Measurements from ENCODE around the gene GRIA1.
"Not testable (repeated sequence)": the region's sequence is repeated elsewhere in the genome, so short reads cannot be mapped to it uniquely, and the experiment has no call there.

GRIA1 gene

GRCh38 chr5:153802050-153802821 is 311.8 kb downstream of the GRIA1 start:
- peaks cover 4% of the 10 kb centered on the region for H3K27me3 Mint-ChIP-seq
- no peak overlapping the region for H3K27ac Mint-ChIP-seq
- H3K36me3 Mint-ChIP-seq: no peaks in the 10 kb centered on the region
- no peaks in the 10 kb centered on the region for H3K9me3 Mint-ChIP-seq
- no peak overlapping the region for H3K4me3 Mint-ChIP-seq
- H3K4me1 Mint-ChIP-seq: no peaks in the 10 kb centered on the region

GRCh38 chr5:153807801-153808200 is 317.3 kb downstream of the GRIA1 start:
- Mint-ChIP-seq H3K27ac (no peak overlapping the region), H3K4me1 (no peaks in the 10 kb centered on the region), H3K9me3 (no peaks in the 10 kb centered on the region), H3K27me3 (peaks cover 4% of the 10 kb centered on the region), H3K4me3 (no peak overlapping the region), H3K36me3 (no peaks in the 10 kb centered on the region)

- Mint-ChIP-seq H3K27ac (no peak overlapping the region), H3K36me3 (no peaks in the 10 kb centered on the region), H3K27me3 (peaks cover 1% of the 10 kb centered on the region), H3K4me3 (no peak overlapping the region), H3K9me3 (no peaks in the 10 kb centered on the region), H3K4me1 (no peaks in the 10 kb centered on the region)
Observed at GRCh38 chr5:153809166-153809565, 318.7 kb downstream of the GRIA1 start.

GRCh38 chr5:153813901-153814300 is 323.4 kb downstream of the GRIA1 start:
- Mint-ChIP-seq H3K4me1 (no peaks in the 10 kb centered on the region), H3K27me3 (peaks cover 1% of the 10 kb centered on the region), H3K27ac (no peak overlapping the region), H3K4me3 (no peak overlapping the region), H3K9me3 (no peaks in the 10 kb centered on the region), H3K36me3 (no peaks in the 10 kb centered on the region)

- H3K4me3 Mint-ChIP-seq: no peak overlapping the region
- H3K9me3 Mint-ChIP-seq: no peaks in the 10 kb centered on the region
- peaks cover 1% of the 10 kb centered on the region for H3K27me3 Mint-ChIP-seq
- no peaks in the 10 kb centered on the region for H3K4me1 Mint-ChIP-seq
- no peak overlapping the region for H3K27ac Mint-ChIP-seq
- H3K36me3 Mint-ChIP-seq: no peaks in the 10 kb centered on the region
Observed at GRCh38 chr5:153816870-153817269, 326.4 kb downstream of the GRIA1 start.

DNA sequence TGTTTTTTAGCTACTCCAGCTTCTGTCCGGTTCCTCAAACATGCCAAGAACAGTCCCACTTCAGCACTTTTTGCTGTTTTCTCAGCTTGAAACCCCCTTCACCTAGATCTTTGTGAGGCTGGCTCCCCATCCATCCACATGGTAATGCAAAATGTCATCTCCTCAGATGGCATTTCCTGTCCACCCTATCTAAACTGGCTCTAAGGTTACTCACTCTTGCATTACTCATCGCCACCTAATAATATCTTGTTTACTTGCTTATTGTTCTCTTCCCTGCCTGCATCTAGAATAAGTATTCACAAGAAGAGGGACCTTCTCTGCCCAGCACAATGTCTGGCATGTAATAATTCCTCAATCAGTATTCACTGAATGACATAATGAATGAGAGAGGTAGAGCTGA is 328.2 kb downstream of the GRIA1 start:
- H3K9me3 Mint-ChIP-seq: no peaks in the 10 kb centered on the region
- no peaks in the 10 kb centered on the region for H3K36me3 Mint-ChIP-seq
- H3K27me3 Mint-ChIP-seq: peaks cover 1% of the 10 kb centered on the region
- no peaks in the 10 kb centered on the region for H3K4me1 Mint-ChIP-seq
- H3K4me3 Mint-ChIP-seq: no peak overlapping the region
- no peak overlapping the region for H3K27ac Mint-ChIP-seq

- no peaks in the 10 kb centered on the region for H3K4me1 Mint-ChIP-seq
- no peaks in the 10 kb centered on the region for H3K36me3 Mint-ChIP-seq
- H3K9me3 Mint-ChIP-seq: no peaks in the 10 kb centered on the region
- no peaks in the 10 kb centered on the region for H3K27me3 Mint-ChIP-seq
- H3K27ac Mint-ChIP-seq: no peak overlapping the region
- H3K4me3 Mint-ChIP-seq: no peak overlapping the region
Observed at GRCh38 chr5:153823036-153823435, 332.6 kb downstream of the GRIA1 start.

DNA sequence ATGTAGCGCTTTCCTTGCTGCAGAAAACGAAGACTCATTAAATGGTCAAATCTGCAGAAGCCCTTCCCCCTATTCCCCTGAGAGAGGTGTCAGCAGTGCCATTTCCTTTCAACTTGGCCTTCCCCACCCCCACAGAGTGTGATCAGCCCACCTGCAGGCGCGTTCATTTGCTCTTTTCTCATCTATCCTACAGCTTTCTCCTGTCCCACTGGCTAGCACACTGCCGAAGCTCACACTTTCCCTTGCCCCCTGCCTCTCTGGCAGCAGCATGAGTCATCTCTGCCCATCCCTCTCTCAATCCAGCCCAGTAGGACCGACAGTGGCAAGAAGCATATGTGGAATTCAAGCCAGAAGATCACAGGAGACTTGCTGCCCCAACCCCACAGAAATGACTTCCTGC is 334.4 kb downstream of the GRIA1 start:
- no peak overlapping the region for H3K27ac Mint-ChIP-seq
- H3K36me3 Mint-ChIP-seq: no peaks in the 10 kb centered on the region
- peaks cover 1% of the 10 kb centered on the region for H3K27me3 Mint-ChIP-seq
- no peak overlapping the region for H3K4me3 Mint-ChIP-seq
- peaks cover 10% of the 10 kb centered on the region for H3K9me3 Mint-ChIP-seq
- no peaks in the 10 kb centered on the region for H3K4me1 Mint-ChIP-seq

GRCh38 chr5:153827397-153827796 is 336.9 kb downstream of the GRIA1 start:
- Mint-ChIP-seq H3K36me3 (no peaks in the 10 kb centered on the region), H3K4me3 (no peak overlapping the region)

GRCh38 chr5:153829510-153830065 is 339.1 kb downstream of the GRIA1 start:
- Mint-ChIP-seq H3K27me3 (peaks cover 6% of the 10 kb centered on the region), H3K27ac (no peak overlapping the region), H3K9me3 (peaks cover 10% of the 10 kb centered on the region), H3K36me3 (no peaks in the 10 kb centered on the region), H3K4me3 (no peak overlapping the region), H3K4me1 (no peaks in the 10 kb centered on the region)

More at GRCh38 chr5:153827397-153827796, 336.9 kb downstream of the GRIA1 start:
- Mint-ChIP-seq H3K27me3 (peaks cover 1% of the 10 kb centered on the region), H3K4me1 (no peaks in the 10 kb centered on the region), H3K9me3 (peaks cover 10% of the 10 kb centered on the region), H3K27ac (no peak overlapping the region)

- Mint-ChIP-seq H3K36me3 (no peaks in the 10 kb centered on the region), H3K4me1 (no peaks in the 10 kb centered on the region), H3K9me3 (peaks cover 10% of the 10 kb centered on the region), H3K27me3 (peaks cover 6% of the 10 kb centered on the region), H3K27ac (no peak overlapping the region), H3K4me3 (no peak overlapping the region)
Observed at GRCh38 chr5:153831973-153832372, 341.5 kb downstream of the GRIA1 start.

- no peak overlapping the region for H3K27ac Mint-ChIP-seq
- no peak overlapping the region for H3K4me3 Mint-ChIP-seq
- H3K4me1 Mint-ChIP-seq: no peaks in the 10 kb centered on the region
- H3K27me3 Mint-ChIP-seq: peaks cover 5% of the 10 kb centered on the region
- H3K9me3 Mint-ChIP-seq: no peaks in the 10 kb centered on the region
- no peaks in the 10 kb centered on the region for H3K36me3 Mint-ChIP-seq
Observed at GRCh38 chr5:153835891-153836515, 345.5 kb downstream of the GRIA1 start.

- not testable (repeated sequence) for H3K4me3 Mint-ChIP-seq, H3K4me1 Mint-ChIP-seq, H3K27me3 Mint-ChIP-seq, H3K9me3 Mint-ChIP-seq, H3K27ac Mint-ChIP-seq, H3K36me3 Mint-ChIP-seq
Observed at GRCh38 chr5:153849303-153850113, 359.0 kb downstream of the GRIA1 start.

- Mint-ChIP-seq H3K36me3 (no peaks in the 10 kb centered on the region), H3K9me3 (peaks cover 5% of the 10 kb centered on the region), H3K4me1 (no peaks in the 10 kb centered on the region), H3K27me3 (peaks cover 7% of the 10 kb centered on the region), H3K4me3 (no peak overlapping the region), H3K27ac (no peak overlapping the region)
Observed at GRCh38 chr5:153860195-153860886, 369.9 kb downstream of the GRIA1 start.

DNA sequence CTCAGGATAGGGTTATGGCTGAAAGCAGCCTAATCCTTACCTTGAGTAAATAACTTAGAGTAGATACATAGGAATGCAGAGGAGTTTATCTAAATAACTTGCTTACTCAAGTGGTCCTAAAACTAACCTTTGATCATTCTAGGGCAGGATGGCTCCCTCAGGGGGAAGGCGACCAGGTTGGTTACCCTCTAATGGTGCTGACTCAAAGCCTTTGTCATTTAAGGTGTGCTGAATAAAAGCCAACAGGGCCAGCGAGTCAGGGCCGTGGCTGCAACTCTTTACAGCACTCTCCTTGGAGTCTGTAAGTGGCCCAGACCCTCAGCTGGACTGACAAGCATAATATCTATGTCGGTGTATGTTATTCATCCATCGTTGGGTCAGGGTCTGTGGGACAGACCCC is 372.4 kb downstream of the GRIA1 start:
- H3K36me3 Mint-ChIP-seq, H3K4me1 Mint-ChIP-seq, H3K27me3 Mint-ChIP-seq, H3K4me3 Mint-ChIP-seq, H3K9me3 Mint-ChIP-seq, H3K27ac Mint-ChIP-seq: not testable (repeated sequence)

All from activated naive CD4-positive, alpha-beta T cell treated with anti-CD3 and anti-CD28 coated beads, Interleukin-2, amount 50 U/mL, for 24 hours (primary cell).